Stimulated activated naive CD4-positive, alpha-beta T cell treated with Interleukin-2 at 50 U/mL for 16 hours (primary cell): ENCODE results near the gene DVL2.
A peak's percentile ranks its signal among the peaks of the same experiment; 100 is the strongest.
"Not testable (repeated sequence)": the region's sequence is repeated elsewhere in the genome, so short reads cannot be mapped to it uniquely, and the experiment has no call there.

Source experiments
- DNase-seq: peaks from one replicate; lab custom pipeline; 2025; lab: John Stamatoyannopoulos, UW

The DVL2 gene

GRCh38 chr17:7196651-7197401, 37.5 kb downstream of the DVL2 start:
- DNase-seq: no peak

GRCh38 chr17:7195971-7196370, 38.3 kb downstream of the DVL2 start:
- no peak for DNase-seq

GRCh38 chr17:7192271-7192937, 41.9 kb downstream of the DVL2 start:
- DNase-seq: no peak

- DNase-seq: no peak
Measured at GRCh38 chr17:7191571-7192270, 42.6 kb downstream of the DVL2 start.

GRCh38 chr17:7191069-7191468, 43.2 kb downstream of the DVL2 start:
- no peak for DNase-seq

GRCh38 chr17:7190276-7190917, 43.9 kb downstream of the DVL2 start:
- DNase-seq: no peak

- DNase-seq: no peak
Measured at GRCh38 chr17:7186241-7186640, 48.1 kb downstream of the DVL2 start.

GRCh38 chr17:7184647-7185046, 49.7 kb downstream of the DVL2 start:
- DNase-seq: no peak

GRCh38 chr17:7184091-7184488, 50.2 kb downstream of the DVL2 start:
- no peak for DNase-seq

GRCh38 chr17:7183433-7184090, 50.8 kb downstream of the DVL2 start:
- no peak for DNase-seq

GRCh38 chr17:7182101-7182500, 52.2 kb downstream of the DVL2 start:
- not testable (repeated sequence) for DNase-seq

GRCh38 chr17:7179317-7180254, 54.7 kb downstream of the DVL2 start, which contains the start of gene ASGR1:
Gene ASGR1 (minus strand): TSS chr17:7179370. CDS start chr17:7178563, 807 bp downstream.
- DNase-seq: no peak

- DNase-seq: no peak
Measured at GRCh38 chr17:7178973-7179316, 55.4 kb downstream of the DVL2 start.

- DNase-seq: no peak
Measured at GRCh38 chr17:7177954-7178477, 56.3 kb downstream of the DVL2 start.

- peak; percentile 59 for DNase-seq
Measured at GRCh38 chr17:7177191-7177953, 56.9 kb downstream of the DVL2 start.

- DNase-seq: no peak
Measured at GRCh38 chr17:7176841-7177190, 57.5 kb downstream of the DVL2 start.

- no peak for DNase-seq
Measured at GRCh38 chr17:7176107-7176840, 58.0 kb downstream of the DVL2 start.
